ENCODE results near the gene EGFLAM. TPM values are rescaled to one million over a fixed set of nuclear protein-coding genes. Genes with fewer than 3 reads are reported as not detected.

Gene EGFLAM
- polyA plus RNA-seq, 1 experiment, result 16.4 TPM

GRCh38 chr5:38453921-38454320 lies 195.6 kb downstream of the EGFLAM start:
- H3K27ac ChIP-seq (ENCODE audit: low read depth, low read length), result no peak overlapping the region
- H3K9me3 ChIP-seq (ENCODE audit: control insufficient read depth, insufficient read depth, low read length), result no peaks in the 10 kb centered on the region
- no peak for TF ChIP-seq CTCF (IDR thresholded peaks at IDR 0.05; ENCODE audit: low read depth, low read length)
- ChIA-PET CTCF (interaction anchor here (1.7 to 4.3 kb wide), 2 partner anchors 12 to 356 kb away, joined by 10 to 35 read pairs; no protein-coding TSS in a partner anchor), POLR2A (no interaction called here)
- H3K27me3 ChIP-seq (ENCODE audit: control insufficient read depth, insufficient read depth, low read length), result peaks cover 2% of the 10 kb centered on the region
- no peak for DNase-seq (ENCODE audit: low read depth, low spot score)
- no peak overlapping the region for H3K4me3 ChIP-seq (ENCODE audit: low read depth, low read length)

- H3K9me3 ChIP-seq (ENCODE audit: control insufficient read depth, insufficient read depth, low read length), result no peaks in the 10 kb centered on the region; the same call in 1 of the 2 replicates
- no peak for DNase-seq (ENCODE audit: low read depth, low spot score)
- H3K4me3 ChIP-seq (ENCODE audit: low read depth, low read length), result no peak overlapping the region
- ChIA-PET POLR2A (no interaction called here), CTCF (interaction anchor here (1.5 kb wide), 1 partner anchor 14 kb away, joined by 12 read pairs; no protein-coding TSS in a partner anchor)
- H3K27me3 ChIP-seq (ENCODE audit: control insufficient read depth, insufficient read depth, low read length), result peaks cover 2% of the 10 kb centered on the region
- TF ChIP-seq CTCF (IDR thresholded peaks at IDR 0.05; ENCODE audit: low read depth, low read length), result no peak
- H3K27ac ChIP-seq (ENCODE audit: low read depth, low read length), result no peak overlapping the region
Observed at GRCh38 chr5:38455796-38456330, 197.5 kb downstream of the EGFLAM start.

GRCh38 chr5:38456657-38457399 lies 198.5 kb downstream of the EGFLAM start:
- no peak for DNase-seq (ENCODE audit: low read depth, low spot score)
- ChIA-PET CTCF (interaction anchor here (1.5 kb wide), 1 partner anchor 15 kb away, joined by 12 read pairs; no protein-coding TSS in a partner anchor), POLR2A (no interaction called here)
- Histone ChIP-seq H3K4me3 (ENCODE audit: low read depth, low read length) (no peak overlapping the region), H3K9me3 (ENCODE audit: control insufficient read depth, insufficient read depth, low read length) (no peaks in the 10 kb centered on the region; the same call in 1 of the 2 replicates), H3K27me3 (ENCODE audit: control insufficient read depth, insufficient read depth, low read length) (peaks cover 2% of the 10 kb centered on the region), H3K27ac (ENCODE audit: low read depth, low read length) (no peak overlapping the region)
- TF ChIP-seq CTCF (IDR thresholded peaks at IDR 0.05; ENCODE audit: low read depth, low read length), result no peak

GRCh38 chr5:38458174-38458573 lies 199.8 kb downstream of the EGFLAM start:
- no peaks in the 10 kb centered on the region; the same call in 1 of the 2 replicates for H3K9me3 ChIP-seq (ENCODE audit: control insufficient read depth, insufficient read depth, low read length)
- TF ChIP-seq CTCF (IDR thresholded peaks at IDR 0.05; ENCODE audit: low read depth, low read length), result no peak
- ChIA-PET CTCF (interaction anchor here (1.5 kb wide), 1 partner anchor 16 kb away, joined by 4 read pairs; no protein-coding TSS in a partner anchor), POLR2A (no interaction called here)
- no peak overlapping the region for H3K4me3 ChIP-seq (ENCODE audit: low read depth, low read length)
- H3K27me3 ChIP-seq (ENCODE audit: control insufficient read depth, insufficient read depth, low read length), result peaks cover 2% of the 10 kb centered on the region
- no peak overlapping the region for H3K27ac ChIP-seq (ENCODE audit: low read depth, low read length)
- DNase-seq (ENCODE audit: low read depth, low spot score), result no peak

Measured in AG04450 (cell line).